NCI-H526 (cell line): ENCODE results near the gene ZG16B.

Experiments
- DNase-seq, 2 experiments: peaks; one replicate each; lab custom pipeline; 2025; lab: John Stamatoyannopoulos, UW

ZG16B gene, protein sequence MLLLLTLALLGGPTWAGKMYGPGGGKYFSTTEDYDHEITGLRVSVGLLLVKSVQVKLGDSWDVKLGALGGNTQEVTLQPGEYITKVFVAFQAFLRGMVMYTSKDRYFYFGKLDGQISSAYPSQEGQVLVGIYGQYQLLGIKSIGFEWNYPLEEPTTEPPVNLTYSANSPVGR

DNA sequence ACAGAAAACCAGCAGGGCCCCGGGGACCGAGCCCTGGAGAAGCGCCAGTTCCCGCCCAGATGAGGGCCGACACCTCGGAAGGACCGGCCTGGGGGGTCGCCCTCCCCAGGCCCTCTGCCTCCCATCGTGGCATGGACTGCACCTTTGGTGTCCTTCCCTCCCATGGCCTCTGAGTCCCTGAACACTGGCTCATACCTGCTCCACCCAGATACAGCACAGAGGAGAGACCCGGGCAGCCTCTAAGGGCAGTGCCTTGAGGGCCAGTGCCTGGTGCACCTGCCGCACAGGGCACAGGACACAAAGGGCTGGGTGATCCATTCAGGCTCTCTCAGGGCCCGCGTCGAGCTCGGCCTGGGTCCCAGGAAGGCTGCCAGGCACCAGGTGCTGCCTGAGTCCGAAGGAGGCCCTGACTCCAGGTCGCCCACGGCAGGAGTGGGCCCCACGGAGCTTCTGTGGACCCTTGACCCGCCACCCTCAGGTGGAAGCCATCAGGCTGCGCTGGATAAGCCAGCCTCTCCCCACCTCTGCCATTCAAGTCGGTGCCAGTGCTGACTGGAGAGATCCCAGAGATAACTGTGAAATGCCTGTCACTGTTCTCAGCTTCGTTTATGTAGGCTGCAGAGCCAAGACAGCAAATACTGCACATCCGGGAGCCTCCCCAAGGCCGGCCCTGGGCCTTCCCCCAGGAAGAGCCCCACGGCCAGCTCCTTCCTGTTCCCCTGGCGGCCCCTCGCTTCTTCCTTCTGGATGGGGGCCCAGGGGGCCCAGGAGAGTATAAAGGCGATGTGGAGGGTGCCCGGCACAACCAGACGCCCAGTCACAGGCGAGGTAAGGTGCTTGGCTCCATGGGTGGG lies at the start of gene ZG16B:
Gene ZG16B, plus strand, starts transcription at position 803 of the 854 bp plus-strand sequence. CDS start 139 bp downstream, outside the sequence.
- no peak for DNase-seq

GRCh38 chr16:2782583-2783351 lies 47.3 kb upstream of the ZG16B start:
- DNase-seq, result no peak

DNA sequence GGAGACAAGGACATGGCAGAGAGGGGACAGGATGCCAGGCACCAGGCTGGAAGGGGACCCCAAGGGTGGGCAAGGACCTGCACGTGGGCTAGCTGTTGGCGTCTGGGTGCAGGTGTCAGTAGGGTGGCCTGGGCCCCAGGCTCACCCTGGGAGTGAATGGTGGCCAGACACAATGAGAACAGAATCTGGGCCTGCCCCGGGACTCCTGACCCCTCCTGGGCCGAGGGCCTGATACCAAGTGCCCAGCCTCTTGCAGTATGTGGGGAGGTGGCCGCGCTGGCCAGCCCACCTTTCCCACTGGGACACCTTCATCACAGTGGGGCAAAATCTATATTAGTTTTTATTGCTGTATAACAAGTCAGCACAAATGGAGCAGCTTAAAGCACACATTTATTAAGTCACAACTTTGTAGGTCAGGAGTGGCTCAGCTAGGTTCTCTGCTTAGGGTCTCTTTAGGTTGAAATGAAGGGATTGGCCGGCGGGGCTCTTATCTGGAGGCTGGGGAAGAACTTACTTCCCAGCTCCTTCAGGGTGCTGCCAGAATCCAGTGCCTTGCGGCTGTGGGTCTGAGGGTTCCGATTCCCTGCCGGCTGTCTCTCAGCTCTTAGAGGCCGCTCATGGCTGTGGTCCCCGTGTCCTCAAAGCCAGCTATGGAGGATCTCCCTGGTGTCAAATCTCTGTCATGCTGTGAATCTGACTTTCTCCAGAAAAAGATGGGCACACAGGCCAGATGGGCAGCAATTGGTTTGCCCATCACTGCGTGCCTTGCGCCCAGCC lies 46.3 kb upstream of the ZG16B start:
- no peak for DNase-seq

DNA sequence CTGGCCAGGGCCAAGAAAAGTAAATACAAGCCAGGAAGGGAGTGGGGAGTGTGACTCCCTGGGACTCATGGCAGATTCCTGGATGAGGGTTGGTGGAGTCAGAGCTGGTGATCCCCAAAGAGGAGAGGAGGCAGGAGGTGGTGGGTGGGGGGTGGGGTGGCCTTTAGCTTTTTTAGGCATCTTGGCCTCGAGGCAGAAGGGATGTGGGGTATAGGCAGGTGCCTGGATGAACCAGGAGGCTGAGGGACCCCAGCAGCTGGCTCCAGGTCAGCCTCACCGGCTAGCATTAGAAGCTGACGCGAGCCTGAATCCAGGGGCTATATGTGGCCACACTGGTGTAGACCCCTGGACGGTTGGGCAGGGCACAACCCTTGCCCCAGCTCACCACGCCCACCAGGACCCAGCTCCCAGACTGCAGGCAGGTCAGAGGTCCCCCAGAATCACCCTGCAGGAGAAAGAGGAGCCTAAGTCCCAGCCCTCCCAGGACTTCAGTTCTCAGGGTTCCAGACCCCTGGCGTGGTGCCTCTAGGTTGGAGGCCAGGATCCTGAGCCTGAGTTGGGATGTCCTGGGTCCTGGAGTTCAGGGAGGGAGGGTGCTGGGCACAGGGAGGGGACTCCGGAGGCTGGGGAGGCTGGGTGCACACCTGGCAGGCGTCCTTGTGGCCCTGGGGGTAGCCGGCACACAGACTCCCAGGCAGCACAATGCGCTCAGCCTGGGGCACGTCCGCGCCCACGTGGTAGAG lies 45.6 kb upstream of the ZG16B start:
- DNase-seq, result no peak

- peak in 1 of 2 experiments; percentile 22 for DNase-seq
These were observed 44.8 kb upstream of the ZG16B start for GRCh38 chr16:2785101-2785991.

DNA sequence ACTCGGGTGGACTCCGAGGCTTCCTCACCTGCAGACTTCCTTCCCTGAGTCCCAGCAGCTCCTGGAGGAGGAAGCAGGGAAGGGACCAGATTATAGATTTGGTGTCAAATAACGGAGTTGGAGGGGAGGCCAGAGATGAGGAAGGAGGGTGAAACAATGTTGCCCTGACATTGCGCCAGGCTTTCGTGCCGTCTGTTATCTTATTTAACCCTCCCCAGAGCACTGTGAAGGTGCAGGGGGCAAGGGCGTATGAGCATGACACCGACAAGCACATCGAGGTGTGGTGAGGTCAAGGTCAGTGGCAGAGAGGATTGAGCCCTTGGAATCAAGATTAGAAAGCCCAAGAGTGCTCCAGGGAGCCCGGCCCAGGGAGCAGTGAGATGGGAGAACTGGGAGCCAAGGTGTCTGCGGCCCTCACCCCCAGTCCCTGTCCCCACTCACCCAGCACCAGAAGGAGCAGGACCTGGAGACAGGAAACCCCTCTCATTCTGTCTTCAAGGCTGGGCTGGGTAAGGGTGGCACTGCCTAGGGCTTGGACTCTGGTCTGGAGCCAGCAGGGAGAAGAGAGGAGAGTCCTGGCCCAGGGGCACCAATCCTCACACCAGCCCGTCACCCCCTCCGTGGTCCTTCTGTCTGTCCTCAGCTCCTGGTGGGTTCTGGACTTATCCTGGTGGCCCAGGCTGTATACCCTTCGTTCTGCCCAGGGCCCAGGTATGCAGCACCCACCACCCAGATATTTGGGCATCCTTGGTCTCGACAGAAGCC lies 43.9 kb upstream of the ZG16B start:
- DNase-seq, result no peak

GRCh38 chr16:2786826-2787151 lies 43.3 kb upstream of the ZG16B start:
- no peak for DNase-seq

DNA sequence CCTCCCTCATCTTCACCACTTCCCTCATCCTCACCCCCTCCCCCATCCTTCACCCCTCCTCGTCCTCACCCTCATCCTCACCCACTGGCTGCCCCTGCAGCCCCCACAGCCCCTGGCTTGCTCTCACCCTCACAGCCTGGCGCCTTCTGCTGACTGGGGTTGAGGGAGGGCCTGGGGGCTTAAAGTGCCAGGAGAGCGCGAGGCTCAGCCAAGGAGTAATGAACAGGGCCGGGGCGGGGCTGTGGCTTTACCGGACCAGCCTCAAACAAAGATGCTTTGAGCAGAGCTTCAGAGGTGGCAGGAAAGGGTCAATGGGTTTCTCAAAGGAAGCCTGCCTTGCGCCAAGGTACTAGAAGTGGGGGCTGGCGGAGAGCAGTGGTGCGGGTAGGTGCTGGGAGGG lies 42.7 kb upstream of the ZG16B start, which contains the start of gene PRSS33:
Gene PRSS33, minus strand, starts transcription at position 155 of the 400 bp plus-strand sequence. CDS start 1,013 bp downstream, outside the sequence.
- DNase-seq, result no peak

DNA sequence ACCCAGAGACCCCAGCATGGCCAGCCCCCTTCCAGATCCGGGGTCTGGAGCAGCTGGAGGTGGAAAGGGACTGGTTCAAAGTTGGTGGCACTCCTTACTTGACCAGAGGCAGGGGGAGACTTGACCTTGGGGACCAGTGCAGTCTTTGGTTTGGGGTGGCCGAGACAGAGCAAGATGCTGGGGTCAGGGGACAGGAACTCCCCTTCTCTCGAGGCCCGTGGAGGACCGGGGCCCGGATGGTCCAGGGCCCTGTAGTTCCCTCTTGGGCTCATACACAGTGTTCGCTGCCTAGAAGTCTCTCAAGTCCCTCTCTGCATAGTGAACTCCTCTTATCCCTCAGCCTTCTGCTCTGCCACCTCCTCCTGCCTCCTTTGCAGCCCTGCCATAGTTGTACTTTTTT lies 42.1 kb upstream of the ZG16B start:
- DNase-seq, result no peak

DNA sequence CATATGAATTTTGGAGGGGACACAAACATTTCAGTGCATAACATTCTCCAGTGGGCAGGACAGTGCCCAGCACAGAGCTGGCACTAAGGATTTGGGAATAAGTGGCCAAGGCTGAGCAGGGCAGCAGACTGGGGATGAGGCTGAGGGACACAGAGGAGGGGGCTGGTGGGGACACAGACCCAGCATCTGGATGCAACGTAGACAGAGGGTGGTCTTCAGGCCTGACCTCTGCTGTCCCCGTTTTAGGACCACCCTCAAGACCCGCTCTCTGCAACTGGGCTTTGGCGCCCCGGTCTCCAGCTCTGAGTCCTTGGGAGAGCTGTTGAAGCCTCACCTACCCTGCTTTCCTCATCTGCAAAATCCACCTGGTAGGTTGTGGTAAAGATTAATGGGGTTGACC lies 39.5 kb upstream of the ZG16B start:
- no peak for DNase-seq

DNA sequence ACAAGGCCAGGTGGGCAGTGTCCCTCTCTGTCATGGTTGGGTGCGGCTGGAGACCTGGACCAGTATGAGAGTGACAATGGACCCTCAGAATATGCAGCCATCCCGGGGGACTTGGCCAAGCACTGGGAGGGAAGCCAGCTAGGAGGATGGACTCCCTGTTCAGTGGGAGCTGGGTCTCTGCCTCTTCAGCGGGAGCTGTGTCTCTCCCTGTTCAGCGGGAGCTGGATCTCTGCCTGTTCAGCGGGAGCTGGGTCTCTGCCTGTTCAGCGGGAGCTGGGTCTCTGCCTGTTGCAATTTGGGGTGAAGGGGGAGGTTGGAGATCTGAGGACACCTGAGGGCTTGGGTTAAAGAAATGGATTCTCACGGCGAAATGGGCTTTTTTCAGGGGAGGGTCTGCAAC lies 38.9 kb upstream of the ZG16B start:
- no peak for DNase-seq

GRCh38 chr16:2792940-2793339 lies 37.2 kb upstream of the ZG16B start:
- no peak for DNase-seq

- no peak for DNase-seq
These were observed 34.5 kb upstream of the ZG16B start for GRCh38 chr16:2795395-2796143.

DNA sequence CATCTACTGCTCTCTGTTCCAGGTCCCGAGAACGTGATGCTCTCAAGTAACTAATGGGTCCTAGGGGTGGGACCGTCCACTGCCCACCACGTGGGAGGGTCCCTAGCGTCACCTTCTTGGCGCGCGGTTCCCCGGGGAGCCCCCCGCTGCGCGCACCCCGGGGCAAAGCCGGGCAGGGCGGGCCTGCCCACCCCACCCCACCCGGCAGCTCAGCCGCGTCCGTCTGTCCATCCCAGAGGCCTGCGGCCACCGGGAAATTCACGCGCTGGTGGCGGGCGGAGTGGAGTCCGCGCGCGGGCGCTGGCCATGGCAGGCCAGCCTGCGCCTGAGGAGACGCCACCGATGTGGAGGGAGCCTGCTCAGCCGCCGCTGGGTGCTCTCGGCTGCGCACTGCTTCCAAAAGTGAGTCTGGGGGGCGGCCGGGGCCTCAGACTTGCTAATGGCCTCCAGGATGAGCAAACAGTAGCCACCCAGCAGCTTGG lies 31.3 kb upstream of the ZG16B start:
- no peak for DNase-seq

GRCh38 chr16:2799205-2799858 lies 30.8 kb upstream of the ZG16B start:
- DNase-seq, result no peak

DNA sequence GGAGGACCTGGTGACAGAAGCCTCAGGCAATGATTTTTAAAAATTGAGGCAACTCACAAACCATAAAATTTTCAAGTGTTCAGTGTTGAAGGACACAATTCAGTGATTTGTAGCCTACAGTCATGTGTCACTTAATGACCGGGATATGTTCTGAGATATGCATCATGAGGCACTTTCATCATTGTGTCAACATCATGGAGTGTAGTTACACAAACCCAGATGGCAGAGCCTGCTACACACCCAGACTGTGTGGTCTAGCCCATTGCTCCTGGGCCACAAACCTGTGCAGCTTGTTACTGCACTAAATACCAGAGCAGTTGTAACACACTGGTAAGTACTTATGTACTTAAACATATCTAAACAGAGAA lies 30.3 kb upstream of the ZG16B start:
- no peak for DNase-seq

GRCh38 chr16:2803545-2804195 lies 26.4 kb upstream of the ZG16B start:
- DNase-seq, result no peak

GRCh38 chr16:2804728-2805127 lies 25.4 kb upstream of the ZG16B start:
- DNase-seq, result no peak
